Liver (tissue), 3 donors: ENCODE data around the gene SMIM44.

Source experiments
- FOXA1 ChIP-seq: IDR thresholded peaks from 2 replicates; pipeline ENCODE4 v1.6.1; 2016; ENCODE audit warnings: antibody characterized with exemption
- TAF1 ChIP-seq: conservative IDR thresholded peaks from 2 replicates; pipeline ENCODE4 v1.6.1; 2016; ENCODE audit warnings: antibody characterized with exemption, mild to moderate bottlenecking
- TF ChIP-seq, protein P1 (sequence below): fragments of 150-350 bp; IDR thresholded peaks from 2 replicates; pipeline ENCODE4 v1.5.1; 2017; ENCODE audit warnings: improper control_type of control experiment, low read depth, low read length; ENCODE audit not compliant: missing input control
- donor health status: healthy.
- donor health status: healthy.

DNA sequence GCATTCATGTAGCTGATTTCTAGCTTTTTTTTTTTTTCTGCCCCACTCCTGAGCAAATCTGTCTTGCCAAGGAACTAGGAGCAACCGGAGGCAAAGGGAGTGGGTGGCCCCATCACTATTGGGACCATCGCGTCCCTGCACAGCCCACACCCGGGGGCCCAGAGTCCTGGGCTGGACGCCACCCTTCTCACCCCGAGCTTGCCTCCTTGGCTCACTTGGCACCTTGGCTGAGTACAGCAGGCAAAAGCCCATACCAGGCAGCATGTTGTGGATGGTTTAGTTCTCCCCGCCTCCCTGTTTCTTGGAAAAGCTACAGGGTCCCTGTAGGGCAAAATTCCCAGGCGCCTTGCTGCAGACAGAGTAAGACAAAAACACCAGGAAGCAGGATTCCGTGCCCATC, 16.6 kb downstream of the SMIM44 start:
- TF ChIP-seq, protein P1, sequence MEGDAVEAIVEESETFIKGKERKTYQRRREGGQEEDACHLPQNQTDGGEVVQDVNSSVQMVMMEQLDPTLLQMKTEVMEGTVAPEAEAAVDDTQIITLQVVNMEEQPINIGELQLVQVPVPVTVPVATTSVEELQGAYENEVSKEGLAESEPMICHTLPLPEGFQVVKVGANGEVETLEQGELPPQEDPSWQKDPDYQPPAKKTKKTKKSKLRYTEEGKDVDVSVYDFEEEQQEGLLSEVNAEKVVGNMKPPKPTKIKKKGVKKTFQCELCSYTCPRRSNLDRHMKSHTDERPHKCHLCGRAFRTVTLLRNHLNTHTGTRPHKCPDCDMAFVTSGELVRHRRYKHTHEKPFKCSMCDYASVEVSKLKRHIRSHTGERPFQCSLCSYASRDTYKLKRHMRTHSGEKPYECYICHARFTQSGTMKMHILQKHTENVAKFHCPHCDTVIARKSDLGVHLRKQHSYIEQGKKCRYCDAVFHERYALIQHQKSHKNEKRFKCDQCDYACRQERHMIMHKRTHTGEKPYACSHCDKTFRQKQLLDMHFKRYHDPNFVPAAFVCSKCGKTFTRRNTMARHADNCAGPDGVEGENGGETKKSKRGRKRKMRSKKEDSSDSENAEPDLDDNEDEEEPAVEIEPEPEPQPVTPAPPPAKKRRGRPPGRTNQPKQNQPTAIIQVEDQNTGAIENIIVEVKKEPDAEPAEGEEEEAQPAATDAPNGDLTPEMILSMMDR = no peak
- TF ChIP-seq FOXA1 (no peak), TAF1 (no peak)
